Peyer's patch (tissue), 4 donors: Measurements from ENCODE around the gene CDC42EP5. TPM values are rescaled to one million over a fixed set of nuclear protein-coding genes. Genes with fewer than 3 reads are reported as not detected.

Source experiments
- DNase-seq, 3 donors: peaks; one replicate each; pipeline ENCODE4 v3.0.0-alpha.2; 2017 to 2019
- H3K27ac ChIP-seq, 4 donors: fragments of 200-600 bp; sonication (generic); one replicate each; pipeline ENCODE4 v1.5.1; 2016 to 2019
- H3K27me3 ChIP-seq, 2 donors: fragments of 200-600 bp; sonication (generic); one replicate each; pipeline ENCODE4 v1.5.1; 2019
- H3K36me3 ChIP-seq, 3 donors: fragments of 200-600 bp; sonication (generic); one replicate each; pipeline ENCODE4 v1.5.1; 2016 to 2019
- H3K4me1 ChIP-seq, 4 donors: fragments of 200-600 bp; sonication (generic); one replicate each; pipeline ENCODE4 v1.5.1; 2016 to 2019
- H3K4me3 ChIP-seq, 4 donors: fragments of 200-600 bp; sonication (generic); 1 replicate in 3 of 4; 2 replicates in 1 of 4; pipeline ENCODE4 v1.5.1; 2016 to 2019; ENCODE audit warnings: mild to moderate bottlenecking in 1 of 4
- H3K9me3 ChIP-seq, 4 donors: fragments of 200-600 bp; sonication (generic); one replicate each; pipeline ENCODE4 v1.5.1; 2016 to 2019; ENCODE audit warnings: mild to moderate bottlenecking in 1 of 4
- POLR2A ChIP-seq, 2 donors: fragments of 450-650 bp; IDR thresholded peaks; one replicate each; pipeline ENCODE4 v1.5.1; 2017; ENCODE audit warnings: antibody characterized with exemption in 2 of 2, mild to moderate bottlenecking in 2 of 2, moderate library complexity in 2 of 2
- total RNA-seq, 4 donors: library from RNA; depleted of rRNA; stranded (reverse); fragments of >200 nt; gene quantifications; one replicate each; pipeline ENCODE4 v1.1.0, GENCODE V29; 2016
- TF ChIP-seq, protein P1 (sequence below), 6 experiments: fragments of 450-650 bp in 4 of 6; fragments of 200-600 bp in 2 of 6; sonication (generic) in 1 of 6; IDR thresholded peaks; one replicate each; pipeline ENCODE4 v1.5.1; 2017 to 2019; ENCODE audit warnings: antibody characterized with exemption in 6 of 6, mild to moderate bottlenecking in 3 of 6, moderate library complexity in 1 of 6

CDC42EP5 gene
- total RNA-seq, 4 donors from 2014 or later: 38.0 to 133 (median 94.1) TPM

DNA sequence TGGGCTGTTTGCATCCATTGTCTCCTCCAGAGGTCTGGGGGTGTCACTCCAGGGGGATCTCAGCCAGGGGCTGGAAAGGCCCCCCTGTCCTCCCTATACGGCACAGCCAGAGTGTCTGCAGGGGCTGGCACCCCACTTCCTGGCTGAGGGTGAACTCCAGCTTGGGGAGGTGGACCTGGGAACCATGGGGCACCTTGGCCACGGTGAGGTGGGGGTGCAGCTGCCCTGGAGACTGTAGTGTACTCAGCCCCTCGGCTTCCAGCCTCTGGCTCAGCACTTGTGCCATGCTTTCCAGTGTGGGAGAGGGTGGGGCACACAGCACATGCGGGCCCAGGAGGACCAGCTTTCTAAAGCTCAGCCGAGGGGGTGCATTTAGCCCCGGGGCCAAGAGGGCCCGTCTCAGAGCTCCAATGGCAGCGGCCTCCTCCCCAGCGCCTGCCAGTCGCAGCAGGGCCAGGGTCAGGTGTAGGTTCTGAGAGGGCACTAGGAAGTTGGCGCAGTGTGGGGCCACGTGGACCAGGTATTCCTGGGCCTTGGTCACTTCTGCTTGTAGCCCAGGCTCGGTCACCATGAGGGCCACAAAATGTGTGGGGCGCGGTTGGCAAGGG lies 10.9 kb downstream of the CDC42EP5 start:
- Histone ChIP-seq H3K36me3 (peaks cover 0 to 49% (median 6%) of the 10 kb centered on the region in 3 donors), H3K27ac (peak overlapping the region; percentile 95 to 100 (median 98)), H3K4me1 (peaks cover 3 to 48% (median 14%) of the 10 kb centered on the region in 4 donors), H3K27me3 (no peaks in the 10 kb centered on the region), H3K4me3 (peak overlapping the region; percentile 61 to 78 (median 70)), H3K9me3 (peaks cover 0 to 3% (median 0%) of the 10 kb centered on the region in 4 donors)
- TF ChIP-seq, protein P1, sequence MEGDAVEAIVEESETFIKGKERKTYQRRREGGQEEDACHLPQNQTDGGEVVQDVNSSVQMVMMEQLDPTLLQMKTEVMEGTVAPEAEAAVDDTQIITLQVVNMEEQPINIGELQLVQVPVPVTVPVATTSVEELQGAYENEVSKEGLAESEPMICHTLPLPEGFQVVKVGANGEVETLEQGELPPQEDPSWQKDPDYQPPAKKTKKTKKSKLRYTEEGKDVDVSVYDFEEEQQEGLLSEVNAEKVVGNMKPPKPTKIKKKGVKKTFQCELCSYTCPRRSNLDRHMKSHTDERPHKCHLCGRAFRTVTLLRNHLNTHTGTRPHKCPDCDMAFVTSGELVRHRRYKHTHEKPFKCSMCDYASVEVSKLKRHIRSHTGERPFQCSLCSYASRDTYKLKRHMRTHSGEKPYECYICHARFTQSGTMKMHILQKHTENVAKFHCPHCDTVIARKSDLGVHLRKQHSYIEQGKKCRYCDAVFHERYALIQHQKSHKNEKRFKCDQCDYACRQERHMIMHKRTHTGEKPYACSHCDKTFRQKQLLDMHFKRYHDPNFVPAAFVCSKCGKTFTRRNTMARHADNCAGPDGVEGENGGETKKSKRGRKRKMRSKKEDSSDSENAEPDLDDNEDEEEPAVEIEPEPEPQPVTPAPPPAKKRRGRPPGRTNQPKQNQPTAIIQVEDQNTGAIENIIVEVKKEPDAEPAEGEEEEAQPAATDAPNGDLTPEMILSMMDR (IDR thresholded peaks at IDR 0.05): no peak
- TF ChIP-seq POLR2A (IDR thresholded peaks at IDR 0.05): no peak
- DNase-seq: no peak

DNA sequence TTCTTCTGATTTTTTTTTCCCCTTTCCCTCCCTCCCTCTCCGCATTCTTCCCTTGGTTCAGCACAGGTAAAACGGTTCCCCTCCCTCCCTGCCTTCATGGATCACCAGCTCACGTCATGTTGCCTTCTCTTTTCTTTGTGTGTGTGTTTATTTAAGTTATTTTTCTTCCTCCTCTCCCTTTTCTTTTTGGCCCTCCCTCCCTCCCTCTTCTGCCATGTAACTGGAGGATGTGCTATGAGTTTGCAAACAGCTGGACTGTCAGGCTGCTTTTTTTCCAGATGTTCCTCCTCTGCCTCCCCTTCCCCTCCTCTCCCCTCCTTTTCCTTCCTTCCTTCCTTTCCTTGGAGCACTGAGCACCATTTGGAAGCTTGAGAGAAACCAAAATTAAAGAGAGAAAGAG lies 11.5 kb downstream of the CDC42EP5 start:
- peaks cover 0 to 3% (median 0%) of the 10 kb centered on the region in 4 donors for H3K9me3 ChIP-seq
- H3K27me3 ChIP-seq: no peaks in the 10 kb centered on the region
- peaks cover 0 to 55% (median 6%) of the 10 kb centered on the region in 3 donors for H3K36me3 ChIP-seq
- H3K4me1 ChIP-seq: peaks cover 3 to 48% (median 14%) of the 10 kb centered on the region in 4 donors
- DNase-seq: no peak
- peak overlapping the region in 1 of 4 donors; percentile 65 for H3K4me3 ChIP-seq
- no peak for TF ChIP-seq POLR2A (IDR thresholded peaks at IDR 0.05)
- TF ChIP-seq, protein P1 (IDR thresholded peaks at IDR 0.05): no peak
- H3K27ac ChIP-seq: peak overlapping the region in 3 of 4 donors; percentile 95 to 100 (median 99)

DNA sequence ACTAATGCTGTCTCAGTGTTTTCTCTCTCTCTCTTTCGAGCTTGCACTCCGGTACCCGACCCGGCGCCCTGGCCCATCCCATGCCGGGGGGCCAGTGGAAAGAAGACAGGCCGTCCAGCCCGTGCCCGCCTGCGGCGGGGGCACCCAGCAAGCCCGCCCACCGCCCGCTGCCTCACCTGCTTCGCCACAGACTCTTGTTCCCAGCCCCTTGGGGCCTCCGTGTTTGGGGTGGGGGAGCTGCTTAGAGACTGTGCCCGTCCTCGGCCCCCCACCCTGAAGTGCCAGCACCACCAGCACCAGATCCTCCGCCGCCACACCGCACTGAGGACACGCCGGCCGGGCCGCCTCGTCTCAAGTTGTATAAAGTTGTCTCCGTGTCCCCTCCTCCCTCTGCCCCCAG lies 11.9 kb downstream of the CDC42EP5 start:
- H3K27ac ChIP-seq: peak overlapping the region in 2 of 4 donors; percentile 99 to 100
- peaks cover 0 to 3% (median 0%) of the 10 kb centered on the region in 4 donors for H3K9me3 ChIP-seq
- peak overlapping the region in 1 of 4 donors; percentile 65 for H3K4me3 ChIP-seq
- peaks cover 3 to 45% (median 14%) of the 10 kb centered on the region in 4 donors for H3K4me1 ChIP-seq
- H3K36me3 ChIP-seq: peaks cover 0 to 59% (median 6%) of the 10 kb centered on the region in 3 donors
- TF ChIP-seq, protein P1 (IDR thresholded peaks at IDR 0.05): no peak
- TF ChIP-seq POLR2A (IDR thresholded peaks at IDR 0.05): no peak
- no peaks in the 10 kb centered on the region for H3K27me3 ChIP-seq
- DNase-seq: no peak

DNA sequence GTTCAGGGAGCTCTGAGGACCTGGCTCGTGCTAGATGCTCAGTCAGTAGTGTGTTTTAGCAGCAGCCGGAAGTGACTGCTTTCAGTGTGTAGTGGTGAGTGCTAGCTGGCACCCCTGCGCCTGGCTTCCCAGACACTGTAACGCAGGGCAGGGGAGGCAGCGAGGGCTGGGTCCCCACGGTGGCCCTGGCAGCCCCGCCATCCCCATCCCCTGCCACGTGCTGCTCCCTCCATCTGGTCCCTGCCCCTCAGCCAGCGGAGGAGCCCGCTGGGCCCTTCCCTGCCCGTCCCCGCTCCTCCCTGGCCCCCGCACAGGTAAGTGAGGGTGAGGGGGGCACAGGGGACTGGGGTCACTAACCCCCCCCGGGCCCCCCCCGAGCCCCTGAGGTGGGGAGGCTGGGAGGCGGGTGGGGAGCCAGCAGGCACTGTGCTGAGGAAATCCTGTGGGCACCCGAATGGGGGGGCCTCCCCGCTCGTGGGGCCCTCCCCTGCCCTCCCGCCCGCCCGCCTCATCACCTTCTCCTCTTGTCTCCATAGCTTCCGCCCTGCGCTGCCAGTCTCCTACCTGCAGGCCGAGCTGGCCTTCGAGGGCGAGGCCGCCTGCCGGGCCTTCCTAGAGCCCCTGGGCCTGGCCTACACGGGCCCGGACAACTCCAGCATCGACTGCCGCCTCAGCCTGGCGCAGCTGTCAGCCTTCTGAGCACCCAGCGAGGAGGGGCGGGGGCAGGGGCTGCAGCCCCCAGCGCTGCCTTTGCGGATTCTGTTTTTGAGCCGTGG lies 12.7 kb downstream of the CDC42EP5 start:
- DNase-seq: no peak
- TF ChIP-seq POLR2A (IDR thresholded peaks at IDR 0.05): no peak
- TF ChIP-seq, protein P1 (IDR thresholded peaks at IDR 0.05): no peak
- Histone ChIP-seq H3K36me3 (peaks cover 0 to 67% (median 6%) of the 10 kb centered on the region in 3 donors), H3K27me3 (no peaks in the 10 kb centered on the region), H3K4me3 (no peak overlapping the region), H3K9me3 (peaks cover 0 to under 1% (median 0%) of the 10 kb centered on the region in 4 donors), H3K27ac (peak overlapping the region in 2 of 4 donors; percentile 99 to 100), H3K4me1 (peaks cover 3 to 43% (median 14%) of the 10 kb centered on the region in 4 donors)

DNA sequence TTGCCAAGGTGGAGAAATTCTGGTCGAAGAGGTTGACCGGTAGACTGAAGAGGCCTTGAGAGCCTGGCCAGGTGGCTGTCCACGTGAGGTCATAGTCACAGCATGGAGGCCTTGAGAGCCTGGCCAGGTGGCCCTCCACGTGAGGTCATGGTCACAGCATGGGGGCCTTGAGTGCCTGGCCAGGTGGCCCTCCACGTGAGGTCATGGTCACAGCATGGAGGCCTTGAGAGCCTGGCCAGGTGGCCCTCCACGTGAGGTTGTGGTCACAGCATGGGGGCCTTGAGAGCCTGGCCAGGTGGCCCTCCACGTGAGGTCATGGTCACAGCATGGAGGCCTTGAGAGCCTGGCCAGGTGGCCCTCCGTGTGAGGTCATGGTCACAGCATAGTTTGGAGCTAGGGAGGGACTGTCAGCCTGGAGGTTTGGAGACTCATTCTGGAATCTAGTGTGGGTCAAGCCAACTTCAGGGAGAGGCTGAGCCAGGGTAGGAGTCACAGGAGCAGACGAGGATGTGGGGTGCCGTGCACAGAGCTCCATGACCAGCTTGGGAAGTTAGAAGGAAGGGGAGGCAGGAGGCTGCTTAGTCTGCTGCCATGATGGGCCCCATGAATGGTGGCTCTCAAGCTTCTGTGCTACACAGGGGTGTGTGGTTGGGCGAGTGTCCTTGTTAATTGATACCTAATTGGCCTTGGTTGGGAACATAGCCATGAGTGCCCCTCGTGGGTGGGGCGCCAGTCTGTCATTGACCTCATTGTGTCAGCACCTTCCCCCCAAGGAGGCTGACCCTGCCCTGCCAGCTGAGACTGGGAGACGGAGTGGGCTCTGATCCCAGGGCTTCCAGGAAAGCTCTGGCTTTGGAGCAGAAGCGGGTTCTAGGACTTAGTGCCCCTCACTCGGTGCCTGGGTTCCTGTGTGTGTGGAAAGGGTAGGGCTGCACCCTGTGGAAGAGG lies 13.5 kb downstream of the CDC42EP5 start:
- no peaks in the 10 kb centered on the region for H3K27me3 ChIP-seq
- TF ChIP-seq POLR2A (IDR thresholded peaks at IDR 0.05): no peak
- TF ChIP-seq, protein P1 (IDR thresholded peaks at IDR 0.05): no peak
- H3K4me1 ChIP-seq: peaks cover 3 to 43% (median 14%) of the 10 kb centered on the region in 4 donors
- H3K9me3 ChIP-seq: no peaks in the 10 kb centered on the region
- DNase-seq: no peak
- no peak overlapping the region for H3K4me3 ChIP-seq
- H3K36me3 ChIP-seq: peaks cover 0 to 75% (median 6%) of the 10 kb centered on the region in 3 donors
- peak overlapping the region in 2 of 4 donors; percentile 99 to 100 for H3K27ac ChIP-seq
